GM19328 (cell line): ENCODE data around the gene ZNF470.
A peak's percentile ranks its signal among the peaks of the same experiment; 100 is the strongest.

Experiments
- ATAC-seq: cut with Tn5 transposase; IDR thresholded peaks from one replicate; pipeline ENCODE4 v1.9.1; 2021; ENCODE audit warnings: mild to moderate bottlenecking, moderate library complexity; ENCODE audit not compliant: unreplicated experiment

ZNF470 gene

DNA sequence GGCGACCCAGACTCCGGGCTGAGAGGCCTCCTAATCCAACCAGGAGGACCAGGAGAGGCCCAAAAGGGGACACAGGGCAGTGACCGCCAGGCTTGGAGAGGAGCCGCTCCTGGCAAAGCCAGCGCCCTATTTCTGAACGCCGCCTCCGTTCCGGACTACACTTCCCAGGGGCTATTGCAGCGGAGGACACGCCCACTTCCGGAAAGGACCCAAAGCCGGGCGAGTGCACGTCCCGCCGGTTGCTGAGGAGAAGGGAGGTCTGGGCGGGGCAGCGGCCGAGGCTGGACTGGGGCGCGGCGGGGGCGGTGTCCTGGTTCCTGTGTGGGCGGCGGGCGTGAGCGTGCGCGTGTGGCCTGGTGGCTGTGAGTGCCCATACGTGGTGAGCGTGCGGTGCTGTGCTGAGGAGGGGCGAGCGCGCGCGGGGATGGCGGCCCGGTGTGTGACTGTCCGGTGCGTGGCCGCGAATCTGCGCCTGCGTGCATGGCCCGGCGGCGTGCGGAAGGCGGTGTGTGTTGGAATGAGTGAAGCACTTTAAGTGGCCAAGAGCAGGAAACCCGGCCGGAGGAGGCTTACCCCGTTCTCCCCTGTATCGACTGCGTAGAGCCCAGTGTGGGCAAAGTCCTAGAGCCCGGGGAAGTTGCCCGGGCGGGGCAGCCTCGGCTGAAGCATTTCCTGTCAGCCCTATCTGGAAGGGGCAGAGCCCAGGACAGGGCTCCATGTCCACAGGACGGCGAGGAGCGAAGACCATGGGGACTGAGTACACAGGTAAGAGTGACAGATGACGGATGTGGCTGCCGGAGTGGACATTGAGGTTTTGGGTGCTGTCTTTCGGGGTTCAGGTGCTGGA, at the start of gene ZNF470:
TSS of gene ZNF470 (plus strand) at position 195 of the 847 bp plus-strand sequence. CDS start 2,844 bp downstream, outside the sequence.
- ATAC-seq = peak; percentile 98

DNA sequence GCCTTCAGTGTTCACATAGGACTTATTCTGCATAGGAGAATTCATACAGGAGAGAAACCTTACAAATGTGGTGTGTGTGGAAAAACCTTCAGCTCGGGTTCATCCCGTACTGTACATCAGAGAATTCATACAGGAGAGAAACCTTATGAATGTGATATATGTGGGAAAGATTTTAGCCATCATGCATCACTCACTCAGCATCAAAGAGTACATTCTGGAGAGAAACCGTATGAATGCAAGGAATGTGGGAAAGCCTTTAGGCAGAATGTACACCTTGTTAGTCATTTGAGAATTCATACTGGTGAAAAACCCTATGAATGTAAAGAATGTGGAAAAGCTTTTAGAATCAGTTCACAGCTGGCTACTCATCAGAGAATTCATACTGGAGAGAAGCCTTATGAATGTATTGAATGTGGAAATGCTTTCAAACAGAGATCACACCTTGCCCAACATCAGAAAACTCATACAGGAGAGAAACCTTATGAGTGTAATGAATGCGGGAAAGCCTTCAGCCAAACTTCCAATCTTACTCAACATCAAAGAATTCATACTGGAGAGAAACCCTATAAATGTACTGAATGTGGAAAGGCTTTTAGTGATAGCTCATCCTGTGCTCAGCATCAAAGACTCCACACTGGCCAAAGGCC, 41.9 kb upstream of the ZNF470 start:
- ATAC-seq = no peak

DNA sequence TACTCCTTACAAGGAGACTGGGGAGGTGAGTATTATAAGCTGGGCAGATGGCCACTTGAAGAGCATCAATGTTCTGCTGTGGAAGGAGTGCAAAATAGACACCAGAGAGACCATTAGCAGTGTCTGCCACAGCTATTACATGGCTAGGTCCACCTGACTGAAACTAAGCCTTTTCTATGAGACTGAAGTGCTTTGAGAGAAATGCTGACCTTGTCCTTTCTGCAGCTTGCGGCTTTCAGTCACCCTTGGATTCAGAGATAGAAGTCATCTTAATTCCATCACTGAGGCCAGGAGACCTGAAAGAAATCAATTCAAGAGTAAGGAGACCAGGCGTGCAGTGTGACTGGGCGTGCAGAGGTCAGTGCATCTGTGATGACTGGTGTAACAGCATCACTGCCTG, 29.8 kb upstream of the ZNF470 start:
- ATAC-seq = no peak

GRCh38 chr19:56538254-56538760, 29.0 kb upstream of the ZNF470 start:
- no peak for ATAC-seq

GRCh38 chr19:56538761-56539263, 28.5 kb upstream of the ZNF470 start, which contains the start of gene ZFP28:
TSS of gene ZFP28 (plus strand) at chr19:56538948. CDS start at chr19:56539019, 71 bp downstream.
- no peak for ATAC-seq

DNA sequence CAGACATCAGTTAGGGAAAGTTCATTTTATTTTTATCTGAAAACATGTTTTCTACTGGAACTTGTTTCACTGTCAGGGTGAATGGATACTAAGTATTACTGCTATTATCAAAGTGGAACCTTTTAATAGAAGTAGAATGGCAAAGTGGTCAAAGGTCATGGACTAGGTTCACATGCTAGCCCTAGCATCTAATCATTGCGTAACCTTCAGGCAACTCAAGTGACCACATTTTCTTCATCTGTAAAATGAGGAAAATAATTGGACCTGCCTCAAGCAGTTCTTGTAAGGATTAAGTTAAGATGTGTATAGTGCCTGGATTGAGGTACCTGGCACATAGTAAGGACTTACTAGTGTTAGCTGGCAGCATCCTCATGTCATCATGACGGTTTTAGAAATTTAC, 23.5 kb upstream of the ZNF470 start:
- ATAC-seq = no peak

GRCh38 chr19:56547535-56547934, 19.7 kb upstream of the ZNF470 start:
- ATAC-seq = no peak

DNA sequence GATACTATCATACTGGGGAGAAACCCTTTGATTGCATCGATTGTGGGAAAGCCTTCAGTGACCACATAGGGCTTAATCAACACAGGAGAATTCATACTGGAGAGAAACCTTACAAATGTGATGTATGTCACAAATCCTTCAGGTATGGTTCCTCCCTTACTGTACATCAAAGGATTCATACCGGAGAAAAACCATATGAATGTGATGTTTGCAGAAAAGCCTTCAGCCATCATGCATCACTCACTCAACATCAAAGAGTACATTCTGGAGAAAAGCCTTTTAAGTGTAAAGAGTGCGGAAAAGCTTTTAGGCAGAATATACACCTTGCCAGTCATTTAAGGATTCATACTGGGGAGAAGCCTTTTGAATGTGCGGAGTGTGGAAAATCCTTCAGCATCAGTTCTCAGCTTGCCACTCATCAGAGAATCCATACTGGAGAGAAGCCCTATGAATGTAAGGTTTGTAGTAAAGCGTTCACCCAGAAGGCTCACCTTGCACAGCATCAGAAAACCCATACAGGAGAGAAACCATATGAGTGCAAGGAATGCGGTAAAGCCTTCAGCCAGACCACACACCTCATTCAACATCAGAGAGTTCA, 12.9 kb upstream of the ZNF470 start:
- ATAC-seq = no peak

DNA sequence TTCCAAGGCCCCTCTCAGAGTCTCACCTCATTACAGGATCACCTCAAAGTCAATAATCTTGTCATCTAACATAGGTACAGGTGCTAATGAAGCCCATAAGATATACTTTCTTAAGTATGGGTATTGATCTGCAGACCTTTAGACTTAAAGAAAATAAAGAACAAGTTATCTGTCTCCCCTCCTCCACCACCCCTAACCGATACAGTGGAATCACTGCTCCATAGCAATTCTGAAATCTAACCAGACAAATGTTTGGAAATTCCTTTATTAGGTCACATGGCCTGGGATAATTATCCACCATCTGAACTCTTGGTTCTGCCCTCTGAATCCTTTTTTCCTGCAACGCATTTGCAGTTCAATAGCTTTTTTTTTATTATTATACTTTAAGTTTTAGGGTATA, 4.5 kb upstream of the ZNF470 start:
- ATAC-seq = no peak

DNA sequence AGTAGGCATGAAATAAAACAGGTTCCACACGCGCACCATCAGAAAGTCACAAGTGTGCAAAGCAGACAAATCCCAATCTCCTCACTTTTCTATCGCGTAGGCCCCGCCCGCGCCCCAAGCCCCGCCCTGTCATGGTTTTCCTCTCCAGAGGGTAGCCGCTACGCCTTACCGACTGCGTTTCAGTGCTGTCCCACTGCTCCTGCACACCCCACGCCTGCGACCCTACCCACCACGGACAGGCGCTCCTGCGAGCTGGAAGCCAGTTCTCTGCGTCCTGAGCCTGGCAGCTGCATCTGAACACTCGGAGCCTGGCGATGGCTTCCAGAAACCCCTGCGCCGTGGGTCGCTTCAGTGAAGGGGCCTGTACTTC, 379 bp upstream of the ZNF470 start:
- ATAC-seq = peak; percentile 22

DNA sequence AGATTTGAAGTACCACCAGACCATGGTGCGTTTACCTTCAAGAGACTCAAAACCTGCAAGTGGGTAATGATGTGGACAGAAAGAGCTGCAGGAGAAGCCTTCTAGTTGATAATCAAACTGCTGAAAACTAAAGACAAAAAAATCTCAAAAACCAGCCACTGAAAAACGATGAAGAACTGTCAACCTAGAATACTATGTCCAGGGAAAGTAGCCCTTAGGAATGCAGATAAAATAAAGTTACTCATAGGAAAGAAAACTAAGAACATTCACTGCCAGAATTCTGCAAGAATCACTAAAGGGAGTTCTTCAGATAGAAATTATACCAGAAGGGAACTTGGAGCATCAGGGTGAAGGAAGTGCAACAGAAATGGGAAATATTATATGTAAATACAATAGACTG, 5.3 kb downstream of the ZNF470 start:
- ATAC-seq = no peak

GRCh38 chr19:56573914-56574313, 6.6 kb downstream of the ZNF470 start:
- ATAC-seq = no peak

GRCh38 chr19:56577719-56578602, 10.7 kb downstream of the ZNF470 start:
- no peak for ATAC-seq

GRCh38 chr19:56594446-56594782, 27.1 kb downstream of the ZNF470 start:
- no peak for ATAC-seq

DNA sequence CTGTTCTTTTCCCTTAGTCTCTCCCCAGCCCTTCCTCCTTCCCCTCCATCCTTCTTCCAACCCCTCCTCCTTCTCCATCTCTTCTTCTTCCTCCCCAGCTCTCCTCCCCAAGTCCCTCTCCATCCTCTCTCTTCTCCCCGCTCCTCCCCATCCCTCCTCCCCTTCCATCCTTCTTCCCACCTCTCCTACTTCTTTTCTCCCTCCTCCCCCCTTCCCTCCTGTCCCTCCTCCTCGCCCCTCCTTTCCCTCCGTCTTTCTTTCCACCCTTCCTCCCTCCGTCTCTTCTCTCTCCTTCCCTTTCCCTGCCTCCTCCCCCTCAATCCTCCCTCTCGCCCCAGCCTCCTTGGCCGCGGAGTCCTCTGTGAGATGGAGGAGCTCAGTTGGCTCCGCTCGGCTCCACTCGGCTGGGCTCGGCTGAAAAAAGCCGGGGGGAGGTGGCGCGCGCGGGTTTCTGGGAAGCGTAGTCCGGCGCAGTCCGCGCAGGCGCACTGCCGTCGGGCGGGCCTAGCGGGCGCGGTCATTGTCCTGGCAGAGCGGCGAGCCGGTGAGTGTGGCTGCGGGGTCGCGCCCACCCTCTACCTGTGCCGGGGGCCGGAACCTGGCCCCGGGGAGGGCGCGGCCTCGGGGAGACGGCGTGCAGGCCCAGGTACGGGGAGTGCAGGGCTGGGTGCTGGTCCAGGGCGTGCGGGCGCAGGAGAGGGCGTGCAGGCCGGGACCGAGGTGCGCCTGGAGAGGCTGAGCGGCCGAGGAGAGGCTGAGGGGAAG, 27.7 kb downstream of the ZNF470 start, which contains the start of gene ZNF71:
TSS of gene ZNF71 (plus strand) at position 520 of the 765 bp plus-strand sequence. CDS start 6,257 bp downstream, outside the sequence.
- peak; percentile 86 for ATAC-seq

DNA sequence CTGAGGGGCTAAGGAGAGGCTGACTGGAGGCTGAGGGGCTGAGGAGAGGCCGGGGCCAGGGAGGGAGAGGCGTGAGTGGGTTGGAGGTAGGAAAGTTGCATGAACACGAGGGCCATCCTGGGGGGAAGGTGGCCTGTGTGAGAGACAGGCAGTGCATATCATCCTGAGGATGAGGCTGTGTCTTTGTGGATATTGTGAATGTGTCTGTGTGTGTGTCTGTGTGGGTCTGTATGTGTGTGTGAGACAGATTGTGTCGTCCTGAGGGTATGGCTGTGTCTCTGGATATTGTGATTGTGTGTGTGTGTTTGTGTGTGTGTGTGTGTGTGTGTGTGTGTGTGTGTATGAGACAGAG, 28.3 kb downstream of the ZNF470 start:
- ATAC-seq = peak; percentile 16

GRCh38 chr19:56596676-56597075, 29.4 kb downstream of the ZNF470 start:
- ATAC-seq = no peak

GRCh38 chr19:56597696-56598095, 30.4 kb downstream of the ZNF470 start:
- no peak for ATAC-seq

- ATAC-seq = no peak
Measured at GRCh38 chr19:56601375-56601774, 34.1 kb downstream of the ZNF470 start.

DNA sequence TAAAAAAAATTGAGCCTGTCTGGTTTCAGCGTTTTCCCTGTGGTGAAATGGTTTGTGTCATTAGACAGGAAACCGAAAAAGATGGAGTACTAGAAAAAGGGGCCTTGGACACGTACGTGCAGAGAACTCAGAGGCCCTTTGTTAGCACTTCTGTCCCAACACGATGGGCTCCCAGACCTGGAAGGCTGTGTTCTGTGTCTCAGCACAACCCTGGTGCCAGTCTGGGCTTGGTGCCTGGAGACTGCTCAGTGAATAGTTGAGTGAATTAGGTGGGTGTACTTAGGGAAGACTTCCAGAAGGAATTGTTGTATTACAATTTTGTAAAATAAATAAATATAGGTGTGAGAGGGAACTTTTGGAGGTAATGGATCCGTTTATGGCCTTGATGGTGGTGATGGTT, 36.6 kb downstream of the ZNF470 start:
- ATAC-seq = no peak
